Colon (tissue), 2 donors: ENCODE measurements around the gene TSPO.
"Not testable (repeated sequence)": the region's sequence is repeated elsewhere in the genome, so short reads cannot be mapped to it uniquely, and the experiment has no call there.

Experiments used
- FAIRE-seq: peaks from 2 replicates; lab custom pipeline; 2012; peaks lifted over from hg19 to GRCh38; lab: Jason Lieb, UNC
- donor health status: control.
- donor health status: control.

TSPO gene

GRCh38 chr22:43131773-43132501 is 19.4 kb upstream of the TSPO start:
- no peak for FAIRE-seq

- FAIRE-seq = no peak
Measured at GRCh38 chr22:43133401-43133800, 18.0 kb upstream of the TSPO start.

- FAIRE-seq = no peak
Measured at GRCh38 chr22:43134553-43134952, 16.8 kb upstream of the TSPO start.

- no peak for FAIRE-seq
Measured at GRCh38 chr22:43135565-43135964, 15.8 kb upstream of the TSPO start.

GRCh38 chr22:43136255-43136654 is 15.1 kb upstream of the TSPO start:
- FAIRE-seq = no peak

GRCh38 chr22:43136801-43137200 is 14.6 kb upstream of the TSPO start:
- no peak for FAIRE-seq

GRCh38 chr22:43142880-43143562 is 8.3 kb upstream of the TSPO start, which contains the start of gene MCAT:
TSS of gene MCAT (minus strand) at chr22:43143398. CDS start at chr22:43143348, 50 bp downstream.
- no peak for FAIRE-seq

GRCh38 chr22:43144949-43145348 is 6.4 kb upstream of the TSPO start:
- FAIRE-seq = no peak

- not testable (repeated sequence) for FAIRE-seq
Measured at GRCh38 chr22:43145371-43145770, 6.0 kb upstream of the TSPO start.

GRCh38 chr22:43146332-43146731 is 5.0 kb upstream of the TSPO start:
- FAIRE-seq = not testable (repeated sequence)

- FAIRE-seq = no peak
Measured at GRCh38 chr22:43147821-43148220, 3.5 kb upstream of the TSPO start.

- FAIRE-seq = no peak
Measured at GRCh38 chr22:43148581-43148980, 2.8 kb upstream of the TSPO start.

GRCh38 chr22:43150731-43151206 is 590 bp upstream of the TSPO start:
- FAIRE-seq = no peak

- FAIRE-seq = no peak
Measured at GRCh38 chr22:43152003-43152356, 621 bp downstream of the TSPO start.

- FAIRE-seq = no peak
Measured at GRCh38 chr22:43152357-43153071, 1.2 kb downstream of the TSPO start.

GRCh38 chr22:43153899-43154298 is 2.5 kb downstream of the TSPO start:
- no peak for FAIRE-seq

GRCh38 chr22:43154887-43155536 is 3.7 kb downstream of the TSPO start:
- no peak for FAIRE-seq

- no peak for FAIRE-seq
Measured at GRCh38 chr22:43155789-43156188, 4.4 kb downstream of the TSPO start.

GRCh38 chr22:43156413-43156812 is 5.1 kb downstream of the TSPO start:
- FAIRE-seq = no peak

- FAIRE-seq = no peak
Measured at GRCh38 chr22:43157874-43158546, 6.7 kb downstream of the TSPO start.

- no peak for FAIRE-seq
Measured at GRCh38 chr22:43158778-43159483, 7.6 kb downstream of the TSPO start.
